KG1 (cell line): ENCODE results near the gene SH3RF3.

Experiments
- DNase-seq: peaks from one replicate; lab custom pipeline; 2025; lab: John Stamatoyannopoulos, UW

SH3RF3 gene

DNA sequence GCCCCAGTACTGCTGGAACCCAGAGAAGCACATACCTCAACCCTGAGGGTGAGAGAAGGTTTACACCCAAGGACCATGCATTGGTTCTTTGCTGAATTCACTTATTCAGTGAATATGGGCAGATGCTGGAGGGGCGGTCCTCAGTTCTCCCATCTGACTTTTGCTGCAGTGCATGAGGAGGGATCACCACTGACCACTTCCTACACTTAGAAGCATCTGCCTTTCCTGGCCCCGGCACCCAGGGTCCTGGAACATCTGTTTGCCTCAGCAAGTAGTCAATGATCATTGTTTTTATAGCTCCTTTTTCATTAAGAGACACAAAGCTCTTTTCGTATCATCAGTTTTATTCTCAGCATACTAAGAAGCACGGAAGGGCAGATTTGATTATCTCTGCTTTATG lies 211.4 kb downstream of the SH3RF3 start:
- no peak for DNase-seq

DNA sequence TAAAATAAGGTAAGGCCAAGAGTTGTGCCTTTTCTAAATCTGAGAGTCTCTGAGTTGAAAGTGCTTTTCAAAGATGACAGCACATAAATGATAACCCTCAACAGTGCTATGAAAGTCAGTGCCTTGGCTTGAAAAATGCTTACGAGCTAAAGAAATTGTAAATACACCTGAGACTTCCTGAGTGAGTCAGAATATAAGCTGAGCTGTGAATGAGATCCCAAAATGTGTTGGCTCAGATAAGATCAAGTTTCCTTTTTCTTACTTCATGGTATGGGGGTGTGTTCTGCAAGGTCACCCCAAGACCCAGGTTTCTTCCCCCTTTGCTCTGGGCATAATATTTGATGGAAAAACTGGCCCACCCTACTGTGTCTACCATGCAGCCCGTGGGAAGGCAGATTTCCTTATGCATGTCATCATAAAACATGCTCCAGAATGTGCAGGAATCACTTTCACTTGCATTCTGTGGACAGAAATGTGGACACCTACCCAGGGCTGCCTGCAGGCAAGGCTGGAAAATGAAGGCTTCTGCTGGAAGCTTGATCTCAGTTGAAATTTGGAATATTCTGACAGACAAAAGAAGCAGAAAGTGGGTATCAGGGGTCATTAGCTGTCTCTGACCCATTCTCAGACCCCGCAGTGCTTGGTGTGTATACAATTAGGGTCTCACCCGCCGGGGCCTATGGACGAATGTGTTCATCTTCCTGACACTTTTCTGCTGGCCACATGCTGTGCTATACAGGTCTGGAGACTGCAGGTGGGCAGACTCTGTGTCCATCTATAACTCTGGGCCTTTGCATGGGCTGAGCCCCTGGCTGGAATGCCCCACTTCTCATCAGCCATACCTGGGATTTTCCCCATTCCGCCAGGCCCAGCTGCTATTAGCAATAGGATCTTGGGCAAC lies 212.6 kb downstream of the SH3RF3 start:
- DNase-seq = no peak

DNA sequence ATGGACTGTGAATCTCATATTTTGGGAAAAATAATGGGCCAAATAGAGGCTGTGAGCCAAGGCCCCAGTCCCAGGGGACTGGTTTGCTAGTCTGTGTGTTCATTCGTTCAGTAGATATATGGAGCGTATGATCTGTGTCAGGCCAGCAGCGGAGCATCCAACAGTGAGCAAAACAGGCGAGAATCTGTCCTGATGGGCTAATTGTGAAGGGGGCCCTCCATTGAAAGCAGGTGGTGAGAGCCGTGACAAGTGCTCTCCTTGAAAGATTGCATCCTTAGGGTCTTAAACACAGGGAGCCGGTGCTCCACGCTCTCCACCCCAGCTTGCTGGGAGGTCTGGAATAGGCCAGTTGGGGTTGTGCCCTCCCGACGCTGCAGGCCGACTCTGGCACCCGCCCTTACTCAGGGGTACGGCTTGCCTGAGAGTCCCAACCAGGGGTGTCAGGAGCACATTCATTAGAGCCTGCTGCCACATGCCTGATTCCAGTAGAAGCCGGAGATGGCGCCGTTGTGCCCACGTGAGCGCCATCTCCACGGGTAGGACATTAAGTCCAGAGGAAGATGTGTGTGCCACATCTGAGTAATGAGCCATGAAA lies 213.3 kb downstream of the SH3RF3 start:
- no peak for DNase-seq

DNA sequence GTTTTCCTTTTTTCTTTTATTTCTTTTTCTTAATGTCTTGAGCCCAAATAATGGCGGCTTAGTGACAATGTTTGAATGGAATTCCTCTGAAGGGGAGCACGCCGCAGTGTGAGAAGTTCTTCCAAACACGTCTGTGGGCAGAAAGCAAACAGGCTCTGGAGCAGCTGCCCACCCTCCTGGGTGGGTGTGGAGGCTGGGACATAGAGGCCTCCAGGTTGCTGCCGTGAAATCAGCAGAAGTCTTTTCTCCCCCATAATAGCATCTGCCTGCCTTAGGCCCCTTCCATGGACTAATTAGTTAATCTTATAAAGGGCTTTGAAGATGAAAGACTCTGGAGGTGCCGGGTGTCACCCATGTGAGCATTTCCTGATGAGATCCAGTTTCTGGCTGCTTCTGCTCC lies 213.9 kb downstream of the SH3RF3 start:
- DNase-seq = no peak

DNA sequence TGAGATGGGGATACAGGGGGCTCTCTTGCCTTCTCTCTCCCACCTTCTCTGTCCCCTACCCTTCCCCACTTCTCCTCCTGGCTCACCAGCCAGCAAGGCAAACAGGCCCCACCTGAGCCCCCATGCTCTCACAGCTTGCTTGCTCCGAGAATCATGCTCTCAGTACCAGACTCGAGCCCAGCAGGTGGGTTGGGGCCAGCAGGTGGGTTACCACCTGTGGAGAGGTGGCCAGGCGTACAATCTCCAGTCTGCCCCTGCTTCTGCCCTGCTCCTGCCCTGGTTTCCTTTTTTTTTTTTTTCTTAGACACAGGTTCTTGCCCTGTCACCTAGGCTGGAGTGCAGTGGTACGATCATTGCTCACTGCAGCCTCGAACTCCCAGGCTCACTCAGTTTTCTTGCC lies 214.5 kb downstream of the SH3RF3 start:
- no peak for DNase-seq

DNA sequence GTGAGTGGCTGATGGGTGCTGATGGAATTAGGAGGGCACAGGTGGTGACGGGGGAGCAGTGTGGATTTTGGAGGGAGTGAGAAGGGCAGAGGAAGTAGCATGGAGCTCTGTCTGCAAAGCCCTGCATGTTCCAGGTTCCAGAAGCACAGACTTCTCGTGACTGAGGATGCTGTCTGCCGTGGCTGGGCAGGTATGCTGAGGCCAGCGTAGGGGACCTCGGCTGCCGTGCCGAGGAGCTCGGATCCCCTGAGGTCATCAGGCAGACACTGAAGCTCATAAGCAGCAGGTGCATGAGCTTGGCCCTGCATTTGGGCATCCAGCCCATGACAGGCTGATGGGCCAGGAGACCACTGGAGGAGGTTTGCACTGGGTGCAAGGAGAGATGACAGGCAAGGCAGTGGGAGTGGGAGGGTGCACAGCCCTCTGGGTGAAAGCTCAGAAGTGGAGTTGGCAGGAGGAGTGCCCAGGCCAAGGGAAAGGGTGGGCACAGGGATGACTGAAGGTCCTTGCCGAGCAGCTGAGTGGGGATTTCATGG lies 215.3 kb downstream of the SH3RF3 start:
- DNase-seq = no peak

DNA sequence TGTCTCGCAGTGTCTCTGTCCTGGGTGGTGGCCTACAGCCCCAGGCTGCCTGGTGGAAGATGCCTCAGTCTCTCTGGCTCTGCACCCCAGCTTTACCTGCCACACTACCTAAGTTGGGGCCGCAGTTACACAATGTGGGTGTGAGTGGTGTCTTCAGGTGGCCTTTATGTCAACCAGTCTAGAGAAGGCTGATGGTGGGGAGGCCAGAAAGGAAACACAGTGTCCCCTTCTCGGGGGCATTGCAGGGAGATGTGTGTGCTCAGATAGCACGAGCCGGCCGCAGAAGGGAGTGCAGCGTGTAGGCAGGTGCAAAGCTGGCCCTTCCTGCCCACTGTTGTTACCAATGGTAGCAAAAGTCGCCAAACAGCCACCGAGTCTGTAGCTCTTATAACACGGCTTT lies 216.1 kb downstream of the SH3RF3 start:
- DNase-seq = no peak

DNA sequence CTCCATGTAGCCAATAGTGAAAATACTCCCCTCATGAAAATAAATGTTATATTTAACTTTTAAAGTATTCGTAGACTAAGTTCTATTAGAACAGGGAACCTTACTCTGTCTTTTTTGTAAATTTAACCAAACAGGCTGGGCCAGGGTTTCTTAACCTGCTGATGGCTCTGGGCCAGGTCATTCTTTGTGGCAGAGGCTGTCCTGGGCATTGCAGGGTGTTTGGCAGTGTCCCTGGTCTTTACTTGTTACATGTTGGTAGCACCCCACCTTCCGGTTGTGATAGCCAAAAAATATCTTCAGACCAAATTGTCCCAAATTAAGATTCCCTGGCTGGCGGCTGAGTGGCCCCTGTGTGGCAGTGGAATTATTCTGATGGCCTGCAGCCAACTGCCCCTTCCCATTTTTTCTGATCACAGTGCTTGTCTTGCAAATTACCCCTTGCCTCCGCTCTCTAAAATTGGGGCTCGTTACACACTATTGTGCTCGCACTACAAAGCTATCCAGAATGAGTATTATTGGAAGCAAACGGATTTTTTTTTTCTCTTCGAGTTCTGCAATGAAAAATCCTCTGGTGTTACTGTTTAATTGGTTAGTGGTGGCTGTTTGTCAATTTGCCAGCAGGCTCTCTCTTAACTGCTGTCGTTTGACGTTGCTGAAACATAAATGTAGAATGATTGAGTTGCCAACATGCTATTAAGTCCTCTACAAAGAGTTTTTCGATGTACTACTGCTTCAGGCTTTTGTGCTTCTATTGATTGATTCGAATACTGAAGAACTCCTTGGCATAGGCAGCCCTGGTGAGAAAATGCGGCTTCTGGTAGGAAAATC lies 216.9 kb downstream of the SH3RF3 start:
- DNase-seq = no peak

DNA sequence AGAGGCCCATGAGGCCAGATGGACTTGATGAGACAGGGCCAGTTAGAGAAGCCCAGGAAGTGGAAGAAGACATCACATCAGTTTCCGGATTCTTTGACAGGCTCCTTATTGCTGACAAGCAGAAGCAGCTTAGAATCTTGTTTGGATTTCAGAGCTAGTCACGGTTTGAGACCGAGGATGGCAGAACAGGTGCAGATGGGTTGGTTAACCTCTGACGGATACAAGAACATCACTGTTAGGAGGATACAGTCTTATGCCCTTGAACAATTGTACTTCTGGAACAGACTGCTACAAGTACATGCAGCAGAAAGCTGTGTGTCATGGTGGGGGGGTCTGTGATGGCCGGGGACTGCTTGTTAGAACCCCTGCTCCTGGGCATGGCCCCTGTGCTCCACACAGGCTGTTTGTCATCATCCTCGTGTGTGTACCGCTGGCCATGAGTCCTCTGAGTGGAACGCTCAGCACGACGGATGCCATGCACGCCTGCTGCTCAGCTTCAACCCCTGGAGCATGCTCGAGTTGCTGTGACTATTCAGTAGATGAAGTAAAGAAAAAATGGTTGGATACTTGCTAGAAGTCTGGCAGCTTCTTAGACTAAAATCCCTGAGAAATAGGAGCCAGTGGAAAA lies 217.7 kb downstream of the SH3RF3 start:
- no peak for DNase-seq

DNA sequence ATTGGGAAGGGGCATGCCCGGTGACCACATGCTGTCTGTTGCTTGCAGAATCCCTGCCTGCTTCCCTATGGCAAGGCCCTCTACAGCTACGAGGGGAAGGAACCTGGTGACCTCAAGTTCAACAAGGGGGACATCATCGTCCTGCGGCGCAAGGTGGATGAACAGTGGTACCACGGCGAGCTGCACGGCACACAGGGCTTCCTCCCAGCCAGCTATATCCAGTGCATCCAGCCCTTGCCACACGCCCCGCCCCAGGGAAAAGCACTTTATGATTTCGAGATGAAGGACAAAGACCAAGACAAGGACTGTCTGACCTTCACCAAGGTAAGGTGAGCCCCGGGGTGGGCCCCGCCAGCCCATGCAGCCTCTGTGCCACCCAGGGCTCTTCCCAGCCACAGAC lies 218.6 kb downstream of the SH3RF3 start:
- no peak for DNase-seq

DNA sequence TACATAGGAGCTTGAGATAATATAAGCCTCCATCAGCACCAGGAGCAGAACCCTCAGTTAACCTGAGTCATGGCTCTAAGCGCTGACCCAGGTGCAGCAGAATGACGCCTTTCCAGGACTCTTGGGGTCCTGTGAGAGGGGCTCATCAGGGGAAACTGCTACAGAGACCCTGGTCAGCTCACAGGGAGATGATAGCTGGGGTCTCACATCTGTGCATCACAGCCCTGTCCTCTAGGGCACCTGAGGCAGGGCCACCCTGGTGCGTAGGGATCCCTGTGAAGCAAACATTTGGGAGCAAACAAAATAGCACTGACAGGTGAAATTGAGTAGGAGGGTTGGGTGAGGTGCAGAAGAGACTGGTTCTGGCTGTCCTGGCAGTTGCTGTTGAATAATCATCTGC lies 219.2 kb downstream of the SH3RF3 start:
- DNase-seq = no peak

DNA sequence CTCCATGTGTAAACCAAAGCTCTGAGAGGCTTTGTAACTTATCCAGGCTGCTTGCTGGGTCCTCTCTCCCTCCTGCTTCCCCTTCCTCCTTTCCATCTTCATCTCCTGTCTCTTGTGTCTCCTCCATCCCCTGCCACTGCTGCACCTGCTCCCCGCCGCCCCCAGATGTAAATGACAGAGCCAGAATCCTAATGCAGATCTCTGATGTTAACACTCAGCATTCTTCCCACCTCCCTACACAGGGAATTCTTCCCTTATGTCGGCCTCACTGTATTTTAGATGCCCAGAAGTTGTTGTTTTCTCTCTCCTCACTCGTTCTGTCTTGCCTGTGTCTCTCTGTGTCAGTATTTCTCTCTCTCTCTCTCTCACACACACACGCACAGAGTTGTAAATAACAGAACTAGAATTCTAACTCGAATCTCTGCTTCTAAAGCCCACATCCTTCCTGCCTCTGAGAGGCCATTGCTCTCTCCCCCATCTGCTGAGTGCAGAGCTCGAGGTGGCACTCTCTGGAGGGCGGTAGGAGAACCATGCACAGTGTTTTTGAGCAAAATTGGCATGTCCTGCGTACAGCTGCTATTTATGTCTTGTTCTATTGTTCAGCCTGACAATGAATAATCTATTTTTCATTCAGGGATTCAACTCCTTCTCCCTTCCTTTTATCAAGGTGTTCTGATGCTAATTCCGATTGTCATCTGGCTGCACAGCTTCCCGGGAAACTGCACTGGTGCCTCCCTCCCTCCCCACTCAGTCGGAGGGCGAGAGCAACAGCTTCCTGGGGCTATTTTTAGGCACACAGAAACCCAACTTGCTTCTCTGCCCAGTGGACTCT lies 219.9 kb downstream of the SH3RF3 start:
- no peak for DNase-seq

DNA sequence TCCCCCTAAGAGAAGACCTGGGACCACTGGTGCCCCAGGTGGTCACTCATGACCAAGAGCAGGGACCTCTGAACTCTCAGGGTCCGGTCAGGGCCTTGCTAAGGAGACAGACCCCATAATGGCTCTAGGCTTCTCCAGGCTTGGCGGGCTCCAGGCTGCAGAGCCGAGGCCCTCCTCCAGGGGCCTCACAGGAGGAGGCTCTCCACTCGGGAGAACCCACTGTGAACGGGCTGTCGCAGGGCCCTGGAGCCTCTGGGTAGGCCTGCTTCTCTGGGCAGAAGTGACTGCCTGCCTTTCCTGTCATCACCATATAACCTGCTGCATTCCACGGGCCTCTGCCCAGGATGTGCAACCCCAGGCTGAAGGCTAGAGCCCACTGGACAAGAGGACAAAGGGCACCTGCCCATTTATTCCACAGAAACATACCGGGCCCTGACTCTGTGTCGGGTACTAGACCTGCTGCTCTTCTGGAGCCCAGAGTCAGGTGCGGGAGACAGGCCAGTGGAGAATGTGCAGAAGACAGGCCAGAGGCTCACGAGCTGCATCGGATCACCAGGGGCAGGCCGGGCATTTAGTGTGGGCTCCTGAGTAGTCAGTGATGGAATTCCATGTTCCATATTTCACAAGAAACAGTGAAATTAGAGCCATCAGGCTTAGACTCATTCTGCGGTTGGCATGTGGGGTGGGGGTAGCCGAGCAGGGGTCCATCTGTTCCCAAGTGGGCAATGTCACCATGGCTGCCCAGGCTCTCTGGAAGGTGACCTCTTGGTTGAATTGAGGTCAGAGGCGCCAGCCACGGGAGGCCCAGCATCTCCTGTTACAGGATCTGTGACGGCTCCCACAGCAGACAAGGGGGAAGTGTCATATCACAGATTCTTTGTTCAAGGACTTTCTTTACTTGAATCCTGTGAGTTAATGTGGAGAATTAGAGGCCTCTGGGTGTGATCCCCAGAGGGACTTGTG lies 220.8 kb downstream of the SH3RF3 start:
- DNase-seq = no peak

DNA sequence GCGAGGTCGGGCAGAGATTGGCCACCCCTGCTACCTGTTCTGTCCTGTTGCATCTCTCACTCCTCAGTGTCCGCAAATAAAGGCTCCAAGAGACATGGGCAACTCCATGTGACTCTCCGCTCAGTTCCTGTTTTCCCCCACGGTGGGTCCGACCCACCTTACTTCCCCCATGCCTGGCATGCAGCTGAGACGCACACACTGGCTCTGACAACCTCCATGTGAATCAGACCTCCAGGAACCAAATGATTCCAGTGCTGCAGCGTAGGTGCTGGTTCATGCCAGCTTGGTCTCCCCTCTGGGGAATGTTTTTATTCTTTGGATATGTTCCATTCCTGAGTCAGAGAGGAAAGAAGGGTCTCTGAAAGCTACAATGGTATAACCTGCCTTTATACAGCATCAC lies 221.5 kb downstream of the SH3RF3 start:
- no peak for DNase-seq

DNA sequence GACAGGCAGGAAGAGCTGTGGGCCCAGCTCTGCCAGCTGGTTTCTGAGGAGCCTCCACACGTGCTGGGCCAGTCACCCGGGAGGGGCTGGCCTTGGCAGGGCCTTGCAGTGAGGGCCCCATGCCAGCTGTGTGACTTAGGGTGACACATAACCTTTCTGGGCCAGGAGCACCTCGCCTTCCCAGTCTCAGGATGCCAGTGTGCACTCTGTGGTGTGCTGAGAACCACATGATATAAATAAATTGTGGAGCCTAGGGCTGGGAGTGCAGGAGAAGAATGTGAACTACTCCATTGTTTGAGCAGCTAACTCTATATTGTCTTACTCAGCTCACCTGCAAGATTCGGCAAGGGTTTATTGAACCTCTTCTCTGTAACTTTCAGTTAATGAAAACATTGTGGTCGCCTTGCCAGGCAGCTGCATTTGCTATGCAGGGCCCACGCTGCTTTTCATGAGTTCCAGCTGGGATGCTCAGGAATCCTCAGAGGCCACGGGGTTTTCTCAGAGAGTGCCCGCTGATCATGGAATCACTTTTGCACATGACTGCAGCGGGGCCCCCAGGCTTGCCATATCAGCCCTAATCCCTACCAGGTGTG lies 222.3 kb downstream of the SH3RF3 start:
- DNase-seq = no peak

DNA sequence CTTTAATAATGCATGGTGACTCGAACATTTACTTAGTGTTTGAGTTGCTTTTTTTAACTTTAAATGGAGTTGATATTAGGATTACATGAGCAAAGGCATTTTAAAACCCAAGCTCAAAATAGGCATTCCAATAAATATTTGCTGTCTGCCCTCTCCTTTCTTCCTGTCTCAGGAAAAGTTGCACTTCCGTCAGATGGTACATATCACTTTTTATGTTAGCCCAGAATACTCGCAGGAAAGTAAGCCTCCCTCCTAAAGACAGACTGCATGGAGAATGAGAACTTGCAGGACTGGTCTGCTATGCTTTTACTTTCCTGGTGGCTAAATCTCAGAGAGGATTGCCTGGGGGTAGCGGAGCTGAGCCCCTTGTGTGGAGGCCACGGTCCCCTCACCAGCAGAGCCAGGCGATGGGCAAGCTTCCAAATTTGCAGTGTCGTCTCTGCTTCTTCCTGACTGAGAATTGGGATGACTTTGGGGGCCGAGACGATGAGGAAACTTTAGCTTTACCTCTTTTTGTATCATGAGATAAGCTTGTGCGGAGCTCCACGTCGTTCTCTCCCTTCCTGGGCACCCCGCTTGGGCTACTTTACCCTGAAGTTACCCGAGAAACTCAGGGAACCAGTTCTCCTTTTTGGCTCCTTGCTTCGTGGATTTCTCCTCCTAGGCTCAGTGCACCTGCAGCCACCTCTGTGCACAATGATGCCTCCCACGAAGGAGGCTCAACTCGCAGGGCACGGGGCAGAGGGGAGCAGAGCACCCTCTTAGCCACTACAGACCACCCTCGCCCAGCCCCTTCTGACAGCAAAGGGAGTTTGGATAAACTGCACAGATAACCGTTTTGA lies 223.3 kb downstream of the SH3RF3 start:
- no peak for DNase-seq

DNA sequence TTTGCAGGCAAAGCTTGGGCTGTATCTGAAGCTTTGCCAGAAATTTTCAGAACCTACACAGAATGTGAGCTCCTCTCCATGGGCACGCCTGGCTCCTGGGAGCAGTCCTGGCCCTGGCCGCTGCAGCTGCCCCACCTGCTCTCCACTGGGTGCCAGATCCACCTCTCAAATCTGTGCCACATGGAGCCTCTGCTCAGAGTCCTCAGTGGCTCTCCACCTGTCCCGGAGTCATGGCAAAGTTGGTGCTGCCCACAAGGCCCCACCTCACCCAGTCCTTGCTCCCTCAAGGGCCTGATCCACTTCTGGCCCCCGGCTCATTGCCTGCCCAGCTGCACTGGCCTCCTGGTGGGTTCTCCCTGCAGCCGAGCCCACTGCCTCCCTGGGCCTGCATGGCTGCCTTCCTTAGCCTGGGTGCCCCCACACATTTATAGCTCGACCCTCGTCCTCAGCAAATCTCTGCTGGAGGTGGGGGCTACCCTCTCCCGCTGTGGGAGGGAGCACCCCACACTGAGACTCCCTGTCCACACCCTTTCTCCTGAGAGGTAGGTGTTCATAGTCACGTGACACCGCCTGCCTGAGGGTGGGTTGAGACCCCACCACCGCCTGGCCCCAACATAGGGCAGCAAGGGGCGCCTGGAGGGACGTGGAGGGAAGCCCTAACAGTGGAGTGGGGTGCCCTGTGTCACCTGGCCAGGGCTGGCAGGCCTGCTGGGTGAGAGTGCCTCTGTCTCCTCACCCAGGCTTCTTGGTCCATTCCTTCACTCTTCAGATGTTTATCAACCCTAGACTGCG lies 224.1 kb downstream of the SH3RF3 start:
- DNase-seq = no peak
